Neuronal stem cell (in vitro differentiated cells): Measurements from ENCODE around the gene USP46.

Experiments used
- DNase-seq: peaks from one replicate; pipeline ENCODE4 v3.0.0-alpha.2; 2013; ENCODE audit warnings: low spot score
- H2AFZ ChIP-seq: one replicate; pipeline ENCODE4 v1.6.1; 2013; ENCODE audit warnings: mild to moderate bottlenecking, low read length, inconsistent platforms
- H2AK5ac ChIP-seq: 2 replicates; pipeline ENCODE4 v1.6.1; 2013; ENCODE audit warnings: low read depth, mild to moderate bottlenecking, inconsistent platforms, low read length, moderate library complexity, mixed read lengths
- H2BK120ac ChIP-seq: 2 replicates; pipeline ENCODE4 v1.6.1; 2013; ENCODE audit warnings: low read depth, mild to moderate bottlenecking, inconsistent platforms, low read length, moderate library complexity, mixed read lengths
- H2BK12ac ChIP-seq: one replicate; pipeline ENCODE4 v1.6.1; 2013; ENCODE audit warnings: low read length, inconsistent platforms
- H2BK15ac ChIP-seq: 2 replicates; pipeline ENCODE4 v1.6.1; 2013; ENCODE audit warnings: mild to moderate bottlenecking, low read length, inconsistent platforms, mixed read lengths
- H2BK5ac ChIP-seq: one replicate; pipeline ENCODE4 v1.6.1; 2013; ENCODE audit warnings: inconsistent platforms, mild to moderate bottlenecking, low read length, moderate library complexity
- H3K14ac ChIP-seq: one replicate; pipeline ENCODE4 v1.6.1; 2013; ENCODE audit warnings: low read length, inconsistent platforms
- H3K18ac ChIP-seq: 2 replicates; pipeline ENCODE4 v1.6.1; 2013; ENCODE audit warnings: low read length, inconsistent platforms
- H3K23ac ChIP-seq: 2 replicates; pipeline ENCODE4 v1.6.1; 2013; ENCODE audit warnings: low read depth, mild to moderate bottlenecking, mixed read lengths, low read length, inconsistent platforms; ENCODE audit not compliant: poor library complexity
- H3K27ac ChIP-seq: replicated peaks from 3 replicates; pipeline ENCODE4 v1.5.1; 2013; ENCODE audit warnings: low read length, inconsistent platforms
- H3K27me3 ChIP-seq, 3 experiments: 2 replicates each; pipeline ENCODE4 v1.6.1; 2013; ENCODE audit warnings: low read length in 3 of 3, mild to moderate bottlenecking in 2 of 3, inconsistent platforms in 1 of 3, low read depth in 1 of 3, mixed read lengths in 1 of 3, moderate library complexity in 1 of 3; ENCODE audit not compliant: control insufficient read depth in 3 of 3, insufficient read depth in 3 of 3
- H3K36me3 ChIP-seq, 2 donors: replicated peaks in 1 of 2; 2 replicates each; pipeline ENCODE4 v1.6.1; 2013; ENCODE audit warnings: low read length in 2 of 2; ENCODE audit not compliant: control insufficient read depth in 2 of 2, insufficient read depth in 2 of 2
- H3K4ac ChIP-seq: 2 replicates; pipeline ENCODE4 v1.6.1; 2013; ENCODE audit warnings: inconsistent platforms, mild to moderate bottlenecking, low read length, moderate library complexity
- H3K4me1 ChIP-seq, 2 donors: 1 replicate in 1 of 2; 2 replicates in 1 of 2; pipeline ENCODE4 v1.6.1; 2013; ENCODE audit warnings: low read length in 2 of 2, low read depth in 1 of 2; ENCODE audit not compliant: control insufficient read depth in 2 of 2, insufficient read depth in 1 of 2
- H3K4me2 ChIP-seq: one replicate; pipeline ENCODE4 v1.6.1; 2013; ENCODE audit warnings: mild to moderate bottlenecking, low read length, inconsistent platforms; ENCODE audit not compliant: insufficient read depth, poor library complexity, severe bottlenecking
- H3K4me3 ChIP-seq, 2 donors: 2 replicates each; pipeline ENCODE4 v1.5.1; 2013; ENCODE audit warnings: low read length in 2 of 2, mild to moderate bottlenecking in 2 of 2, inconsistent platforms in 1 of 2, moderate library complexity in 1 of 2
- H3K79me1 ChIP-seq: one replicate; pipeline ENCODE4 v1.6.1; 2013; ENCODE audit warnings: low read depth, mild to moderate bottlenecking, inconsistent platforms, low read length, moderate library complexity
- H3K9ac ChIP-seq: one replicate; pipeline ENCODE4 v1.6.1; 2013; ENCODE audit warnings: mild to moderate bottlenecking, low read depth, low read length, inconsistent platforms; ENCODE audit not compliant: poor library complexity
- H3K9me3 ChIP-seq, 2 donors: replicated peaks in 1 of 2; 2 replicates each; pipeline versions ENCODE3 to v1.6.1; 2013; ENCODE audit warnings: low read length in 2 of 2, mild to moderate bottlenecking in 2 of 2, inconsistent platforms in 1 of 2, low read depth in 1 of 2, mixed read lengths in 1 of 2, moderate library complexity in 1 of 2; ENCODE audit not compliant: control insufficient read depth in 2 of 2, insufficient read depth in 1 of 2
- H4K8ac ChIP-seq: one replicate; pipeline ENCODE4 v1.6.1; 2013; ENCODE audit warnings: low read depth, mild to moderate bottlenecking, inconsistent platforms, low read length, moderate library complexity
- H4K91ac ChIP-seq: one replicate; pipeline ENCODE4 v1.6.1; 2013; ENCODE audit warnings: low read length, low read depth, mild to moderate bottlenecking, inconsistent platforms; ENCODE audit not compliant: poor library complexity
- WGBS, 2 donors: extraction: QIAGEN DNeasy Blood & Tissue Kit; methylation state at CpG; one replicate each; pipeline ENCODE4 v1.1.7; 2013; ENCODE audit warnings: missing lambda C conversion rate in 2 of 2, mixed read lengths in 1 of 2; ENCODE audit not compliant: insufficient read length in 2 of 2, insufficient replicate concordance in 1 of 2; ENCODE audit errors: extremely low coverage in 2 of 2; 5-methylcytosine and 5-hydroxymethylcytosine counted together

USP46 gene

GRCh38 chr4:52588771-52589591 is 70.1 kb downstream of the USP46 start:
- no peak overlapping the region for H2BK15ac ChIP-seq
- H3K18ac ChIP-seq, result no peak overlapping the region
- no peaks in the 10 kb centered on the region for H3K27me3 ChIP-seq
- no peak overlapping the region for H3K4me2 ChIP-seq
- H3K4me3 ChIP-seq, result no peak overlapping the region
- no peak overlapping the region for H3K9ac ChIP-seq
- no CpG with 5 or more reads among the region's 13 CpGs for WGBS, 2 donors
- no peaks in the 10 kb centered on the region for H3K4me1 ChIP-seq
- H3K14ac ChIP-seq, result no peak overlapping the region
- no peak overlapping the region for H2AK5ac ChIP-seq
- no peak overlapping the region for H2BK120ac ChIP-seq
- no peak for DNase-seq
- peak overlapping the region; percentile 19 for H4K8ac ChIP-seq
- H3K36me3 ChIP-seq, result peaks cover 0 to 17% of the 10 kb centered on the region in 2 donors
- no peak overlapping the region for H2BK12ac ChIP-seq
- no peak overlapping the region for H4K91ac ChIP-seq
- no peak overlapping the region for H3K23ac ChIP-seq
- H3K4ac ChIP-seq, result no peak overlapping the region
- no peaks in the 10 kb centered on the region for H3K79me1 ChIP-seq
- H2AFZ ChIP-seq, result no peak overlapping the region
- no peaks in the 10 kb centered on the region for H3K9me3 ChIP-seq
- H3K27ac ChIP-seq, result no peak overlapping the region
- no peak overlapping the region for H2BK5ac ChIP-seq

GRCh38 chr4:52588097-52588496 is 71.0 kb downstream of the USP46 start:
- no peak overlapping the region for H2BK15ac ChIP-seq
- no peak overlapping the region for H2AK5ac ChIP-seq
- no peaks in the 10 kb centered on the region for H3K4me1 ChIP-seq
- H3K23ac ChIP-seq, result no peak overlapping the region
- H2BK120ac ChIP-seq, result no peak overlapping the region
- peaks cover 0 to 12% of the 10 kb centered on the region in 2 donors for H3K36me3 ChIP-seq
- H3K27ac ChIP-seq, result no peak overlapping the region
- H3K18ac ChIP-seq, result no peak overlapping the region
- no peak for DNase-seq
- H3K79me1 ChIP-seq, result no peaks in the 10 kb centered on the region
- H4K8ac ChIP-seq, result no peak overlapping the region
- H3K4me2 ChIP-seq, result no peak overlapping the region
- H2BK12ac ChIP-seq, result no peak overlapping the region
- no peaks in the 10 kb centered on the region for H3K27me3 ChIP-seq
- WGBS, 2 donors, result no CpG with 5 or more reads among the region's 2 CpGs
- no peak overlapping the region for H4K91ac ChIP-seq
- H3K14ac ChIP-seq, result no peak overlapping the region
- no peak overlapping the region for H3K4me3 ChIP-seq
- H2BK5ac ChIP-seq, result no peak overlapping the region
- no peak overlapping the region for H3K4ac ChIP-seq
- no peaks in the 10 kb centered on the region for H3K9me3 ChIP-seq
- no peak overlapping the region for H2AFZ ChIP-seq
- H3K9ac ChIP-seq, result no peak overlapping the region

DNA sequence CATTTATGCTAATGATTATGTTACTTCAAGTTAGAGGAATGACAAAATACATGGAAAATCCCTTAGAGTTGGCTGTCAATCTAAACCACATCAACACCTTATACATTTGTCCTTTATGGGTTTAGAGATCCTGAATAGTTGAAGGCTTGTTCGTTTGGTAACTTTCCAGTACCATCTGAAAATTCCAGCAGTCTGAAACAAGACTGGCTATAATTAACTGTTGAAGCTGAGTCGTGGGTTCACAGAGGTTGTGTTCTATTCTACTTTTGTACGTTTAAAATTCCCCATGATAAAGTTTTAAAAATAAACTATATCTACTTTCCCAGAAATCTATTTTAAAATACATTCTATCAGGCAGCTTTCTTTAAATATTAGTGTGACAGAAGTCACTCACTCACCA is 73.0 kb downstream of the USP46 start:
- no peak overlapping the region for H3K27ac ChIP-seq
- H3K4me1 ChIP-seq, result no peaks in the 10 kb centered on the region
- no CpG with 5 or more reads among the region's 3 CpGs for WGBS, 2 donors
- H2AFZ ChIP-seq, result no peak overlapping the region
- H3K14ac ChIP-seq, result no peak overlapping the region
- H2BK12ac ChIP-seq, result no peak overlapping the region
- no peak overlapping the region for H2BK15ac ChIP-seq
- H3K9me3 ChIP-seq, result no peaks in the 10 kb centered on the region
- H3K36me3 ChIP-seq, result peaks cover 0 to 2% of the 10 kb centered on the region in 2 donors
- H3K9ac ChIP-seq, result no peak overlapping the region
- no peak overlapping the region for H2AK5ac ChIP-seq
- no peak overlapping the region for H2BK5ac ChIP-seq
- H4K91ac ChIP-seq, result no peak overlapping the region
- DNase-seq, result no peak
- H2BK120ac ChIP-seq, result no peak overlapping the region
- H3K18ac ChIP-seq, result no peak overlapping the region
- no peaks in the 10 kb centered on the region for H3K79me1 ChIP-seq
- no peak overlapping the region for H4K8ac ChIP-seq
- H3K23ac ChIP-seq, result no peak overlapping the region
- no peaks in the 10 kb centered on the region for H3K27me3 ChIP-seq
- H3K4me3 ChIP-seq, result no peak overlapping the region
- no peak overlapping the region for H3K4ac ChIP-seq
- H3K4me2 ChIP-seq, result no peak overlapping the region

DNA sequence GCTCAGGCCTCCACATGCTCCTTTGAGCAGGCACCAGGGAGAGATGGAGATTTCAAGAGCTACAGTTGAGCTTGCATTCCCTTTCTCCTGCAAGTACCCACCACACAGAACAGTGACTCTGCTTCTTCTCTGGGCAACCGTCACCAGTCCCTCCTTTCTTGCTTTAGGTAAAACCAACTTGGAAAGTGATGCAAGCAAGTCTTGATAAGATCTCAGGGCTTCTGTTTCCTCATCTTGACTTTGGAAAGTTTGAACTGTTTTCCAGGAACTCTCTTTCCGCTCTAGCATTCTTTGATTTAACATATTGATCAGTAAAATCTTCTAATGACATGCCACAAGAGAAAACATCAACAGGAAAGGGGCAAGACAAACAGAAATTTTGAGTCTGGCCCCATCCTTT is 73.7 kb downstream of the USP46 start:
- H3K23ac ChIP-seq, result no peak overlapping the region
- no peak for DNase-seq
- H3K27me3 ChIP-seq, result no peaks in the 10 kb centered on the region
- H3K27ac ChIP-seq, result no peak overlapping the region
- no peaks in the 10 kb centered on the region for H3K4me1 ChIP-seq
- no peaks in the 10 kb centered on the region for H3K79me1 ChIP-seq
- H2AK5ac ChIP-seq, result no peak overlapping the region
- no peak overlapping the region for H4K8ac ChIP-seq
- H3K9me3 ChIP-seq, result no peaks in the 10 kb centered on the region
- no peak overlapping the region for H2BK12ac ChIP-seq
- H2BK120ac ChIP-seq, result no peak overlapping the region
- no peak overlapping the region for H3K4me2 ChIP-seq
- no peaks in the 10 kb centered on the region for H3K36me3 ChIP-seq
- no peak overlapping the region for H3K4ac ChIP-seq
- H2BK15ac ChIP-seq, result no peak overlapping the region
- no peak overlapping the region for H3K4me3 ChIP-seq
- no CpG with 5 or more reads among the region's 2 CpGs for WGBS, 2 donors
- no peak overlapping the region for H3K18ac ChIP-seq
- no peak overlapping the region for H2BK5ac ChIP-seq
- H4K91ac ChIP-seq, result no peak overlapping the region
- no peak overlapping the region for H2AFZ ChIP-seq
- H3K14ac ChIP-seq, result no peak overlapping the region
- no peak overlapping the region for H3K9ac ChIP-seq
